Left kidney (tissue), 2 donors: ENCODE measurements around the gene ATP10D. TPM values are rescaled to one million over a fixed set of nuclear protein-coding genes. Genes with fewer than 3 reads are reported as not detected.

Experiments used
- DNase-seq: peaks from one replicate; pipeline ENCODE4 v3.0.0-alpha.2; 2013
- polyA plus RNA-seq: library from polyadenylated mRNA; unstranded; fragments of 120-200 nt; gene quantifications from one replicate; pipeline ENCODE4 v1.2.1, GENCODE V29; 2013; ENCODE audit not compliant: insufficient read length

The ATP10D gene
- polyA plus RNA-seq, 1 donor: 53.3 TPM

DNA sequence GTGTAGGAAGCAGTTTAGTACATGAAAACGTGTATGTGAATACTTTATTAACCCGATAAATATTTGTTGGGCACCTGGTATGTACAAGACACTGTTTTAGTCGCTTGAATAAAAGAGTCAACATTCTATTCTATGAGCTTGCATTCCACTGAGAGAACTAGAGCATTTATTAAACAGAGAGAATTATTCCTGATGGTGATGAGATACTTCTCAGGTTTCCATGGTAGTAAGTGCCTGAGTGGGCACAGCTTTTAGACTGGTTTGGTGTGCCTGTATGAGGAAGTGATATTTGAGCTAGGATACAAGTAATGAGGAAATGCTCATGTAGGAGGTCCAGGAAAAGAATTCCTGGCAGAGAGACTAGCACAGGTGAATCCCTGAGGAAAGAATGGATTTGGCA is 94.2 kb downstream of the ATP10D start:
- no peak for DNase-seq

DNA sequence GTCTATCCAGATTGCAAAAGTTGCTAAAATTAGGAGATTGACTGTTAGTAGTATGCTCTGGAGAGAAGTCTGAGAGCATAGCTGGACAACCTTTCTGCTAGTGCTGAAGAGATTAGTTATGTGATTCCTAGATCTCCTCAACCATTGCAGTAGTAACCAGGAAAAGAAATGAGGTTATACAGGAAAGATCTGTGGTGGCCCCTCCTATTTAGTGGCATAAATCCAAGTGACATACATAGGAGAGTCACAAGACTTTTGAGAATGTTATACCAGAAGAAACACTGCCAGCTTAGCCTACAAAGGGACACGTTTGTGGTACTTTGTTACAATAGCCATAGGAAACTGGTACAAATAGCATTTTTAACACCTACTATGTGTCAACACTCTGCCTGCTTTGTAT is 105.2 kb downstream of the ATP10D start:
- no peak for DNase-seq

DNA sequence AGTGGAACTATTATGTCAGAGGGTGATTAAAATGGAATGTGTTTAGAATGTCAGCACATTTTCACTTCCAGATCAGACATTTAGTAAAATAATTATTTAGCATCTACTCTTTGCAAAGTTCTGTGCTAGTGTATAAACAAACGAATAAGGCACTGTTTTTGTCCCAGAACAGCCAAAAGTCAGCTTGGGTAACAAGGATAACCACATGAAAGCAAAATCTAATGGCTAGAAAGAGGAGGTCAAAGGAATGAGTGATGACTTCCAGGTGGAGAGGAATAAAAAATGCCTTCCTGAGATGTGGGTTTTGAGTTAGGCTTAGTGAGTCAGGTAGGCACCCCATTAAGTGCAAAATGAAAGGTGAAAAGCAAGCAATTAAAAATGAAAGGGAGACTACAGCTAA is 112.6 kb downstream of the ATP10D start:
- no peak for DNase-seq

DNA sequence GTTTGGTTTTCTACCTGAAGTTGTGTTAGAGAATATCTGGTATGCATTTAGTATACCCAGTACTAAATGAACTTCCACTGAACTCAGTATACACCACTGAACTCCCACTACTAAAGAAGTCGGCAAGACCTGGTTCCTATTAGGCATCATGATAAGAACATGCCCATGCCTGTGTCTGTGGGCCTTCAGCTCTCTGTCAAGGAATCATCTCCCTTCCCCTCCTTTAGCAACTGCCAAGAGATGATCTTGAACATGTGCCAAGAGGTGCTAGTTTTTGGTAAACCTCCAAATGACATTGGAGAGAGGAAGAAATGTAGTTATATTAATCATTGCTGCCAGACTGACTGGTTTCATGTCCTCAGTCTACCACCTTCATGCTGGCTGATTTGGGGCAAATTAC is 113.2 kb downstream of the ATP10D start:
- no peak for DNase-seq

DNA sequence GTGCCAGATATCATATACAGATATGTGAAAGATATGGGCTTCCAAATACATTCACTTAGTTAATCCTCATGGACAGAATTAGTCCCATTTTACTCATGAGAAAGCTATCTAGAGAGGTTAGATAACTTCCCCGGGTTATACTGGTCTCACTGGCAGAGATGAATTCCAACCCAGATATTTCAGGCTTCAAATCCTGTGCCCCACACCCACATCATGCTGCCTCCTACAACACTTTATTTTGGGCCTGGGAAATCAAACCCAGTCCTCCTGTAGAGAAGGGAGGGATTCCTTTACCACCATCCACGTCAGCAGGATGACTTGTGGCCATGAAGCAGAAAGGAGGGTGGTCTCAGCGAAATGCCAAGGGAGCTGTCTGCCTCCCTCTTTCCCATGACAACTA is 113.8 kb downstream of the ATP10D start:
- no peak for DNase-seq

DNA sequence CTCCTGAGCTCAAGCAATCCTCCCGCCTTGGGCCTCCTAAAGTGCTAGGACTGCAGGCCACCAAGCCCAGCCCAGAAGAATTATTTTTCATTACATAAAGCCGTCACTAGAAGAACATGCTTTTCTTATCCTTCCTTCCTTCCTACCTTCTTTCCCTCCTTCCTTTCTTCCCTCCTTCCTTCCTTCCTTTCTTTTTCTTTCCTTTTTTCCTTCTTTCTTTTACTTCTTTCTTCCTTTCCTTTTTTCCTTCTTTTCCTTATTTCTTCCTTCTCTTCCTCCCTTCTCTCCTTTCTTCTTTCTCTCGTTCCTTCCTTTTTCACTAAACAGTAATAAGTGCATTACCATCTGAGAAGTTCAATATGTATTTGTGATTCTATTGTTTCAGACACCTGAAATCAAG is 121.4 kb downstream of the ATP10D start:
- no peak for DNase-seq

DNA sequence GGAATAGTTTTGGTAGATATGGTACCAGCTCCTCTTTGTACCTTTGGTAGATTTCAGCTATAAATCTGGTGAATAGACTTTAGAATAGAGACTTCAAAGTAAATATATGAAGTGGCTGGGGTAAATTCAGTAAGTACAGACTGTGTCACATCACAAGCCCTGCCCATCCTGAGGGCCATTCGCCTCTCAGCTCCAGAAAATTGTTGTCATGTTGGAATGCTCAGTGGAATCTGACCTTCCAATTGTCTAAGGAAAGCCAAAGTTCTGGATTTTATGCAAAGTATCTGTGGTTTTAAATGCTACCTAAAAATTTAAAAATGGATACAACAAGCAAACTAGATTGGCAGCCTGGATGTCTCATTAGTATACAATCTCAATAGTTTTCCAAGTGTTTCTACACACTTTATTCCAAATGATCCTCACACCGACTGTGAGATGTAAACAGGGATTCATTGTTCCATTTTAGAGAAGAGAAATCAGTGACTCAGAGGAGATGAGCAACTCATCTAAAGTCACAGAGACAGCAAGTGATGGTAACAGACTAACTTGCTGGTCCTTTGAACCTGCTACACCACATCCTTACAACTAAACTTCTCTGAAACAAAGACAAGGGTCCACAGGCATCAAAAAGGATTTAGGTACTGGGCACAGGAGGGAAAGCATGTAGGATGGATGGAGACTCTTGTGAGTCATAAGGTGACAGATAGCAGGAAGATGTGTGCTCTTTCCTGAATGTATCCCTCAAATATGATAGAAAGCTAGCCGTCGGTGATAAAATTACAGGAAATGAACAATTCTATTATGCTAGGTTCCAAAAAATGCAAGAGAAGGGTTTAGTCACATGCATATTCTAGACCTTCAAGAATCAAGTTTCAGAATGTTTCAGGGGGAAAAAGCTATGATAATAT is 127.3 kb downstream of the ATP10D start:
- no peak for DNase-seq

DNA sequence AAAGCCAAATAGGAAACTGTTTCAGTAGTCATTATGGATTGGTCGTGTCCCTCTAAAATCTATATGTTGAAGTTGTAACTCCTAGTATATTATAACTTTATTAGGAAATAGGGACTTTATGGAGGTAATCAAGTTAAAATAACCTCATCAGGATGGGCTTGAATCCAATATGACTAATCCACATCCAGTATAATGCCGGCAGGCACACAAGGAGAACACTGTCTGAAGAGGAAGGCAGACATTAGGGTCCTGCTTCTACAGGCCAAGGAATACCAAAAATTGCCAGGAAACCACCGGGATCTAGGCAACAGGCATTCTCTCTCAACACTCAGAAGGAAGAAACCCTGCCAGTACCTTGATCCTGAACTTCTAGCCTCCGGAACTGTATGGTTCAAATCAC is 130.3 kb downstream of the ATP10D start:
- no peak for DNase-seq

DNA sequence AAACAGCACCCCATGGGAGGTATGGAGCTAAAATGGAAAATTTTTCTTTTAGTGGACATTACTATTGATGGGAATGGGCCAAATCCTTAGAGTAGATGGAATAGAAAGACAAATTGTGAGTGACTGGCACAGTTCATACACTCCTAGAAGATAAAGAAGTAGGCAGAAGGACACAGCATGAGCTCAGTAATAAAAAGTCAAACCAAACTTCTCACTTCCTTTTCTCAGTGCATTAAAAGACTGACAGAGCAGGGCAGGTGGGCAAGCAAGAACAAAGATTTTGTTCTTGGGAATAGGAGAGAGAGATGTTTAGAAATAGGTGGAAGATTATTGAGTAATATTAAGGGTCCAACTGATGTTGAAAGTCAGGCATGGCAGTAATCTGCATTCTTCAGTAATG is 132.5 kb downstream of the ATP10D start:
- DNase-seq: no peak

DNA sequence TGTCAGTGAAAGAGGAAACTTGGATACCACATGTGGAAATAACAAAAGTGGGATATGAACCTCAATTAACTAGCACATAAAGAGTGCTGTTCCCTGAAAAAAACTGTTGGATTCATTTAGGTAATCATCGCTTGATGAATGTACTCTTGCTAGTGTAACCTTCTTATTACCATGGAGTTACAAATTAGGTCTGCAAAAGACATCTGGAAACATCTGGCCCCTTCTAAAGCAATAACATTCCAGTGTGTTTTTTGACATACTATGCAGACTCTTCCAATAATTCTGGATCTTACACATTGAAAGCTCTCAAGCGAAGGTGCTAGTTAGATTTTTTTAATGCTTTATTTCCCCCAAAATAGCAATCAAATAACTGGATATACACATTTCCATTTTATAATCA is 134.6 kb downstream of the ATP10D start:
- DNase-seq: no peak

DNA sequence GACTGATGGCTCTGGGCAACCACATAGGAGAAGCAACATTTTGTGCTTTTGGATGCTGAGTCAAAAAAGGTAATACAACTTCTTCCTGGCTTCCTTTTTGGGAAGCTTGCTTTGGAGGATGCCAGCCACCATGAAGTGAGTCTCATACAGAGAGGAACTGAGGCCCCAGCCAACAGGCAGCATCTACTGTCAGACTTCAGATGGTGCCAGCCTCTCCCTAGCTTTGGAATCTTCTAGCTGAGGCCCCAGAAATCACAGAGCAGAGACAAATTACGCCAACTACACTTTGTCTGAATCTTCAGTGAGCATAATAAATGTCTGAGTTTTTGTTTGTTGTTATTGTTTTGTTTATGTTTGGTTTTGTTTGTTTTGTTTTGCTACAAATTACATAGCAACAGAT is 136.1 kb downstream of the ATP10D start:
- no peak for DNase-seq

DNA sequence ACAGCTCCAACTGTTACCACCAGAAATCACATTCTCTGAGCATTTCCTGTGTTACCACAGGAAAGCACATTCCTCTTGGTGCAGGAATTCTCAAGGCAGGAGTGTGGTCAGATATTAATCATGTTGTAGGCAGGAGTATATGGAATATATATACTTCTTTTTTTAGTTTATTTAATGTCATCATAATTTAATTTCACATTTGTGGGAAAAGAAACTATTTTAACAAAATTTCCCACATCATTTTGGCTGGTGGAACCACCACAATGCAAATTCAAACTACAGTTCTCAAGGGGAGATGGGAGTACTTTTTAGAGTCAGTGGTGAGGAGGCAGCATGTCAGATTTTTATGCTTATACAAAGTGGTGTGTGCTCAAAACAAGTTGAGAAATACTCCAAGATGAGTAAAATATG is 139.0 kb downstream of the ATP10D start:
- DNase-seq: no peak

DNA sequence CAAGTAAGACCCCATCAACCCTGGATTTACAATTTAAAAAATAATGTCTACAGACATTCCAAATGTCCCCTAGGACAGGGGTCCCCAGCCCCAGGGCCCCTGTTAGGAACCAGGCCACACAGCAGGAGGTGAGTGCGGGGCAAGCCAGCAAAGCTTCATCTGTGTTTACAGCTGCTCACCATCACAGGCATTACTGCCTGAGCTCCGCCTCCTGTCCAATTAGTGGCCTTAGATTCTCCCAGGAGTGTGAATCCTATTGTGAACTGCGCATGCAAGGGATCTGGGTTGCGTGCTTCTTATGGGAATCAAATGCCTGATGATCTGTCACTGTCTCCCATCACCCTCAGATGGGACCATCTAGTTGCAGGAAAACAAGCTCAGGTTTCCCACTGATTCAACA is 146.1 kb downstream of the ATP10D start:
- DNase-seq: no peak

DNA sequence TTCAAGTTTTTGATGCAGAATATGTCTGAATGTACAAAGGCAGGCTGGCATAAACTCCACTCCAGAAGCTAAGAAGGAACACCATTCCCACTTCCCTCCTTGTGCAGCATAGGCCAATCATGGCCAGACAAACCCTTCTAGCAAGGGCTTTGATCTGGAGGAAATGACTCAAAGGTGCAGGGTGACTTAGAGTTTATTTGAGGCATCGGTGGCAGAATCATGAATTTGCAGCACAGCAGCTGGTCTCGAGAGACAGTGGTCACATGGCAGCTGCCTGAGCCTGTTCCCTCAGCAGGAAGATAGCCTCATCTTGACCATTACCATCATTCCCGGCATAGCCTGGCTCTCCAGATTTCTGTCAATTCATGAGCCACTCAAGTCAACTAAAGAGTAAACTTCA is 154.5 kb downstream of the ATP10D start:
- DNase-seq: no peak

DNA sequence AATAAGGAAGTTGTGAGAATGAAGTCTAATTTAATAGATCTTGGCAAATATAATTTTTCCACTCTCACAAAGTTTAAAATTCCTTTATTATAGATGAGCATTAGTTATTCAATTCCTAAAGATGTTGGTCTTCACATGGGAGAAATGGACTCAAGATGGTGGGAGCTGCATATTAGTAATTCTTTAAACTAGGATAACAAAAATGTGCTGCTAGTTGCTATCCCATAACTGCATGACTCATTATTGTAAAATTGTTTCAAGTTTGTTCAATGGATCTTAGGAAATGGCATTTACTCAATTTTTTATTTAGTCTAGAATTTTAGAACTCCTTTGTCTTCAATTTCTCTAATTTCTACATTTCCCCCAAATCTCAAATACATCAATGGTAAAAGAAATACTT is 155.8 kb downstream of the ATP10D start:
- DNase-seq: no peak

DNA sequence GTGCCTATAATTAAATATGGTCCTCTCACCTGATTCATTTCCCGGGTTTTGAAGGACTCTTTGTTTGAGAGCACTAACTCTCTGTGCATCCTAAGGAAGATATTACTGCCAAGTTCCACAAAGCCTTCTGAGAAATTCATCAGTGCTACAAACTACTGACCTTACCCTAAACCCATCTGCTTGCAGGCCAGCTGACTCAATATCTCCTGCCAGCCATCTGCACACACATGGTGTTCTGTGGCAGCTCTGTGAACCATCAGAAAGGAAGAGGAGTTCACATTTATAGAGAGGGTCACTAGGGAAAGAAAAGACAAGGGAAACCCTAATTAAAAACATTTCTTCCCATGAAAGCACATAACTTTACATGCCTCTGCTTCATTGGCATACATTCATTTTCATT is 156.7 kb downstream of the ATP10D start:
- no peak for DNase-seq

DNA sequence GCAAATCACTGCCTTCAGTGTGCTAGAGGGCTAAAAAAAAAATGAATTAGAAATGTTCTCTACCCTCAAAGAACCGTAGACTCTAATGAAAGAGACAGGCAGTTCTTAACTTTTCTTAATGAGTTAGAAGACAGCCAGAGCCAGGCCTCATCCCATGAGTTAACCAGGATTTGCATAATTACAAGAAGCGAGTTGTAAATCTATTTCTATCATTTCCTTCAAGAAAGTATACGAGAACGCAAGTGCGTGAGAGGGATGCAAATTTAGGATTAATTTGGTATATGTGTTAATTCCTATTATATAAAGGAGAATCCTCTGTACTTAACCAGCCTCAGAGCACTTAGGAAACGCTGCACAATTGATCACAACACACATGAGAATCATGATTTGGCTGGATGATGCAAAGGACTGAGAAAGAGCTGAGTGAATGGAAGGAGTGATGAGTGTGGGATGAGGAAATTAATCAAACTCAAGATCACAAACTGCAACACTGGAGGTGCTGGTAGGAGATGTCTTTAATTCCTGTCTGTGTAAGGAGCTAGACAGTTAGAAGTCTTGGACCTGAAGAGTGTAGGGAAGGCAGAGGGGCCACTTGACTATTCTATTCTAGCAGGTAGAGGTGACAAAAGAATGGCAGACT is 157.2 kb downstream of the ATP10D start:
- DNase-seq: no peak

Other genes with a start within 250 kb of the ATP10D start
- 38.7 TPM for gene COMMD8, start 21.6 kb upstream of the ATP10D start, polyA plus RNA-seq